Neuron (in vitro differentiated cells): ENCODE results near the gene SPACA7.

Source experiments
- H2AFZ ChIP-seq: one replicate; pipeline ENCODE4 v1.6.1; 2013; ENCODE audit warnings: low read depth, mild to moderate bottlenecking, inconsistent platforms, low read length, moderate library complexity
- H3K27me3 ChIP-seq: one replicate; pipeline ENCODE4 v1.6.1; 2013; ENCODE audit warnings: low read length; ENCODE audit not compliant: insufficient read depth
- H3K36me3 ChIP-seq: one replicate; pipeline ENCODE4 v1.6.1; 2013; ENCODE audit warnings: low read length; ENCODE audit not compliant: insufficient read depth
- H3K4me1 ChIP-seq: one replicate; pipeline ENCODE4 v1.6.1; 2013; ENCODE audit warnings: low read length; ENCODE audit not compliant: insufficient read depth
- H3K4me3 ChIP-seq: 2 replicates; pipeline ENCODE4 v1.5.1; 2013; ENCODE audit warnings: mild to moderate bottlenecking, low read length, moderate library complexity
- H3K9me3 ChIP-seq: one replicate; pipeline ENCODE4 v1.6.1; 2013; ENCODE audit warnings: low read length

Gene SPACA7

GRCh38 chr13:112447761-112448603, 71.8 kb downstream of the SPACA7 start:
- H3K9me3 ChIP-seq = no peaks in the 10 kb centered on the region
- H3K27me3 ChIP-seq = no peaks in the 10 kb centered on the region
- no peak overlapping the region for H2AFZ ChIP-seq
- no peak overlapping the region for H3K4me3 ChIP-seq
- H3K4me1 ChIP-seq = peaks cover 16% of the 10 kb centered on the region
- no peaks in the 10 kb centered on the region for H3K36me3 ChIP-seq

GRCh38 chr13:112448621-112449544, 72.7 kb downstream of the SPACA7 start:
- Histone ChIP-seq H3K4me1 (peaks cover 7% of the 10 kb centered on the region), H3K27me3 (no peaks in the 10 kb centered on the region), H3K36me3 (no peaks in the 10 kb centered on the region), H3K9me3 (no peaks in the 10 kb centered on the region), H3K4me3 (no peak overlapping the region), H2AFZ (no peak overlapping the region)

- H3K36me3 ChIP-seq = no peaks in the 10 kb centered on the region
- H2AFZ ChIP-seq = no peak overlapping the region
- H3K4me3 ChIP-seq = no peak overlapping the region
- no peaks in the 10 kb centered on the region for H3K27me3 ChIP-seq
- peaks cover 7% of the 10 kb centered on the region for H3K4me1 ChIP-seq
- no peaks in the 10 kb centered on the region for H3K9me3 ChIP-seq
These were observed 73.4 kb downstream of the SPACA7 start for GRCh38 chr13:112449545-112449930.

DNA sequence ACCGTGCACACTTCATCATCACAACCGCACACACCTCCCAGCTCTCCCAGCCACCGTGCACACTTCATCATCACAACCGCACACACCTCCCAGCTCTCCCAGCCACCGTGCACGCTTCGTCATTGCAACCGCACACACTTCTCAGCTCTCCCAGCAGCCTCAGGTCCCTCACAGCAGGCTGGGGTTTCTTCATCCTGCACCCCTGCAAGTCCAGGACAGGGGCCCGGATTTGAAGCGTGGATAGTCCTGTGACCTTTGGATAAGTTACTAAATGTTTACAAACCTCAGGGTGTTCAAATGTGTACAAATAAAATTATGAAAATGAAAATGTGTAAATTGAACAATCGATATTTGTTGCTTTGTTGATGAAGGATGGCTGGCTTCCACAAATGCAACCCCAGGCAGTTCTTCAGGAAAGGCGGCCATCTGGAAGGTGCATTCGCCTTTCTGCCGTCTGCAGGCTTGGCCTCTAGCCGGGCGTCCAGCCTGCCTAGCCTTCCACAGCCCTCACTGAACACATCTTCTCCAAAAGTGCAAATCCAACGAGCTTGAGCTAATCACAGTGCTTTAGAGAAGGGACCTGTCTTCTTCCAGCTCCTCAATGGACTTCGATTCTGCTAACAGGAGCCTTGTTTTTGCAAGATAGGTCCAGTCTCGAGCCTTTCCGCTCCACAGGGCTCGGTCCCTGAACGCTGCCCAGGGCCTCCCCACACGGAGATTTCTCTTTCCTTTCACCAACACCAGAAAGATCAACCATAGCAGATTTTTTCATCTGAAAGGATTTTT, 74.2 kb downstream of the SPACA7 start:
- Histone ChIP-seq H2AFZ (peak overlapping the region; percentile 32), H3K27me3 (no peaks in the 10 kb centered on the region), H3K36me3 (no peaks in the 10 kb centered on the region), H3K4me1 (peaks cover 7% of the 10 kb centered on the region), H3K9me3 (no peaks in the 10 kb centered on the region), H3K4me3 (no peak overlapping the region)

DNA sequence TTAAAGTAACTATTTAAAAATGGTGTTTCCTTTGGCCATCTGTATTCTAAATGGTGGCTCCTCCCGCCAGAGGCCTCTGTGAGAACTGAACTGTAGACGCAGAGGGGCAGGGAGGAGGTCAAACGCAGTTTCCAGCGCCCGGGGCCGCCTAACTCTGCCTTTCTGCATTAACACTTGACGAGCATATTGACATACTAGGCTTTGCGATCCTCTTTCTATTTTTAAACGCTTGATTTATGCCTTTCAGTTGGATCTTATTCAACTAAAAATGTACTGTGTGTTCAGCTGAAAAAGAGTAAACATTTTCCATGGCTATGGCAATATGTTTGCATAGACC, 74.7 kb downstream of the SPACA7 start:
- no peaks in the 10 kb centered on the region for H3K27me3 ChIP-seq
- H3K4me3 ChIP-seq = no peak overlapping the region
- H3K4me1 ChIP-seq = peaks cover 7% of the 10 kb centered on the region
- no peaks in the 10 kb centered on the region for H3K36me3 ChIP-seq
- no peaks in the 10 kb centered on the region for H3K9me3 ChIP-seq
- peak overlapping the region; percentile 32 for H2AFZ ChIP-seq

DNA sequence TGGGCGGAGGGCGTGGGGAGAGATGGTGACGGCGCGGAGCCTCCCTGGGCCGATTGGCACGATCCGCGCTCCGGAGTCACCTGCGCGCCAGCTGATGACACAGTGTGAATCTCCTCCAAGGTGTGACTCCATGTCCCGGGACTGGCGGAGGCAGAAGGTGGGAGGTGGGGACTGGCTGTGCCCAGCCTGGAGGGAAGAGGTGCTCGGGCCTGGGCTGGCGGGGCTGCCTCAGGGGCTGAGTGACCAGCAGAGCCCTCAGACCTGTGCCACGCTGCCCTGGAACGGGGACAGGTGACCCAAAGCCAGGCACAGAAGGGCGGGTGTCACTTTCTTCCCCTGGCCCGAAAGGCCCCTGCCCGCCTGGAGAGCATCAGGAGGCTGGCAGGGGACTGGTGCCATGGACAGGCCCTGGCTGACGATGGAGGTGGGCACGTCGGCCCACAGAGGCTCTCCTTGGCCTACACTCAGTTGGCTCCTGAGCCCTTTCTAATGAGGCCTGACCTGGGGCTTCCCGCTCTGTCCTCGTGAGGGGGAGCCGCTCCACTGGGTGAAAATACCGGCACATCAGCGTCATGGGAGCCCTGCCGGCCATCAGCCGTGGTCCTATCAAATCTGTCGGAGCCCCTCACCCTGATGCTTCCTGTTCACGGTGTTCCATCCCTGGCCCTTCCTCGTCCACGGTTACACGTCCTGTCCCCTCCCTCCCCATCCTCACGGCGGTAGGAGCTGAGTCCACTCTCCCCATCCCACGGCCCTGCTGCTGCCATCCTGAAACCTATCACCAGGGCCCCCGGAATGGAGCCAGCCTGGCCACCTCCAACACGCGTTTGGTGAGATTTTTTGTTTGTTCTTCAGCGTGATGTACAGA, 75.6 kb downstream of the SPACA7 start:
- Histone ChIP-seq H3K27me3 (no peaks in the 10 kb centered on the region), H3K36me3 (no peaks in the 10 kb centered on the region), H3K9me3 (no peaks in the 10 kb centered on the region), H2AFZ (no peak overlapping the region), H3K4me1 (peaks cover 7% of the 10 kb centered on the region), H3K4me3 (no peak overlapping the region)

GRCh38 chr13:112452380-112453206, 76.4 kb downstream of the SPACA7 start:
- Histone ChIP-seq H2AFZ (no peak overlapping the region), H3K36me3 (no peaks in the 10 kb centered on the region), H3K9me3 (no peaks in the 10 kb centered on the region), H3K27me3 (no peaks in the 10 kb centered on the region), H3K4me3 (no peak overlapping the region), H3K4me1 (peaks cover 7% of the 10 kb centered on the region)

DNA sequence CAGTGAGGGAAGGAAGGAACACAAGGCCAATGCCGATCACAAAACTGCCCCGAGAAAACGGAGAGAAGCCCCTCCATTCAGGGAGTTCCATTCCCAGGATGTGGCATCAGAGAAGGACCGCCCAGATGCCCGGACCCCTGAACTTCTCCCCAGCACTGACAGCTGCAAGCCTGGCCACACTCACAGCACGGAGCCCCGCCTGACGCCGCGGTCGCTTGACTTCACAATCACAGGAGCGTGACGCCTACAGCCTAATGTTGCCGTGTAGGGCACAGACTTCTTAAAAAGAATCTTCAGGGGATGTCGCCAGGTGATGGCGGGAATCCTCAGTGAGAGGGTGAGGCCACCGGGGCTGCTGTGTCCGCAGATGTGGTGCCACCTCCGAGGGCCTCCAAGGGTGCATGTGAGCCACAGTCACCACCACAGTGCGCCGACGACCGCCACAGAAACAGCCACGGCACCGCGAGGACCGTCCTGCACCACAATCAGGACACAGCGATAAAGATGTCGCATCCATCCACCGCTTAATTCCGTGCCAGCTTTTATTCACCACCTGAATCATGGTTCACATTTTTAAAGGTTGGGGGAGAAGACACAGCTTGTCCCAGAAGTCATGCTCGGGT, 77.2 kb downstream of the SPACA7 start:
- no peak overlapping the region for H3K4me3 ChIP-seq
- H2AFZ ChIP-seq = no peak overlapping the region
- no peaks in the 10 kb centered on the region for H3K36me3 ChIP-seq
- H3K4me1 ChIP-seq = peaks cover 7% of the 10 kb centered on the region
- H3K27me3 ChIP-seq = no peaks in the 10 kb centered on the region
- H3K9me3 ChIP-seq = no peaks in the 10 kb centered on the region

DNA sequence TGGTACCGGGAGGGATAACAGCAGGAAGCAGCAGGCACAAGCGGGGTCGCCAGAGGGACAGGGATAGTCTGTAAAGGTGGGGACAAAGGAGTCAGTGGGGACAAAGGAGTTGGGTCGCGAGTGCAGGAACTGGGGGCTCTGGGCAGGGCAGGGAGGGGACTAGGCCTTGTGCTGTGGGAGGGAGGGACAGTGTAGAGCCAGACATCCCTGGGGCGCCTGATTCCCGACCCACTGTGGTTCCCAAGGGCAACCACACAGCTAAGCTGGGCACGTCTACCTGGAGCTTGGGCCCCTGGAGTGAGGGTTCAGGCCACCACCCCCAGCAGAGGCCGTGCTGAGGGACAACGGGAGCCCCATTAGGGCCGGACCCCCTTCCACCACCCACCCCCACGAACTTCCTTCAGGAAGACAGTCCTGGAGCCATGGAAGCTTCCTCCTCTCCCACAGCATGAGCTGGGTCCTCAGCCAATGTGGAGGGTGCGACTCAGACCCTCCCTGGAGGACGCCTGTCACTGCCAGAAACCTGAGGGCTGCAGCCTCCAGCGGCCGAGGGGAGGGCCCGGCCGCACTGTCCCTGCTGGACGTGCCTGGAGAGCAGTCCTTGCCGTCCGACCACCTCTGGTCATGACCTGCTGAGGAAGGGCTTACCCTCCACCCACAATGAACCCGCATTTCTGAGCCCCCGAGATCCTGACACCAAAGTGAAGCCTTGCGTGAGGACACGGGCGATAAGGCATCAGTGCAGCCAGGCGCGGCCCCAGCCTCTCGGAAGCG, 77.9 kb downstream of the SPACA7 start:
- Histone ChIP-seq H3K4me3 (no peak overlapping the region), H2AFZ (no peak overlapping the region), H3K27me3 (no peaks in the 10 kb centered on the region), H3K4me1 (peaks cover 7% of the 10 kb centered on the region), H3K9me3 (no peaks in the 10 kb centered on the region), H3K36me3 (no peaks in the 10 kb centered on the region)

DNA sequence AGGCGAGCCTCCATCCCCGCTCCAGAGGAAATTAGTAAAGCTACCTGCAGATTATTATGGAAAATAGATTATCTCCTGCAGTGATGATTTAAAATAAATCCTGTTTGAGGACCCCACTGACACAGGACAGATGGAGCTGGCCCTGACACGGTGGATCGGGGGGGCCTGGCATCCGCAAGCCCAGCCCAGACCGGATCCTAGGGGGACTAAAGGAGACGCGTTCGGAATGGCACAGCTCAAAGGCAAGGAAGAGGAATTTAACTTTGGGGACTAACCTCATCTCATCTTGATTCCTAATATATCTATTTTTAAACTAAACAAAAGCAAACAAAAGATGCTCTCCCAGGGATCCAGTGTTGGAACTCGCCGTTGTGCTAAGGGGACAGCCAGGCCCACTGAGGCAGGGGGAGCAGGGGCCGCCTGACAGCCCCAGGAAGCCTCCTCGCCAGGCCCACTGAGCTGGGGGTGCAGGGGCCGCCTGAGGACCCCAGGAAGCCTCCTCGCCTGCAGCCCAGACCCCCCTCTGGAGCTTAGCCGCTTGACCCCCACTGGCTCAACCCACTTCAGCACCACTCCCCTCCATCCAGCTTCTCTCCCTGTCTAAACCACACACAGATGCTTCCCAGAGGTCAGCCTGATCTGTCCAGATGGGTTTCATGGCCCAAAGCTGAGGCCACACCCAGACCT, 78.6 kb downstream of the SPACA7 start:
- H3K27me3 ChIP-seq = no peaks in the 10 kb centered on the region
- H3K4me3 ChIP-seq = no peak overlapping the region
- no peaks in the 10 kb centered on the region for H3K36me3 ChIP-seq
- no peak overlapping the region for H2AFZ ChIP-seq
- no peaks in the 10 kb centered on the region for H3K9me3 ChIP-seq
- peaks cover 7% of the 10 kb centered on the region for H3K4me1 ChIP-seq
